Hepatocyte (in vitro differentiated cells): Measurements from ENCODE around the gene RINL. TPM values are rescaled to one million over a fixed set of nuclear protein-coding genes. Genes with fewer than 3 reads are reported as not detected.
"Not testable (repeated sequence)": the region's sequence is repeated elsewhere in the genome, so short reads cannot be mapped to it uniquely, and the experiment has no call there.

Source experiments
- DNase-seq: peaks from one replicate; pipeline ENCODE4 v3.0.0-alpha.2; 2016; ENCODE audit warnings: low spot score
- H2AFZ ChIP-seq: fragments of 200-600 bp; sonication (generic); 2 replicates; pipeline ENCODE4 v1.6.0; 2016; ENCODE audit warnings: antibody characterized with exemption, mild to moderate bottlenecking
- H3K27ac ChIP-seq: fragments of 200-600 bp; sonication (generic); 2 replicates; pipeline ENCODE4 v1.5.1; 2016; ENCODE audit warnings: mild to moderate bottlenecking
- H3K27me3 ChIP-seq: fragments of 200-600 bp; sonication (generic); 2 replicates; pipeline ENCODE4 v1.6.1; 2016
- H3K36me3 ChIP-seq: fragments of 200-600 bp; sonication (generic); replicated peaks from 2 replicates; pipeline ENCODE4 v1.5.1; 2016; ENCODE audit warnings: low read depth; ENCODE audit not compliant: insufficient read depth
- H3K4me1 ChIP-seq: fragments of 200-600 bp; sonication (generic); 2 replicates; pipeline ENCODE4 v1.5.1; 2016; ENCODE audit warnings: mild to moderate bottlenecking, moderate library complexity; ENCODE audit not compliant: insufficient read depth
- H3K4me2 ChIP-seq: fragments of 200-600 bp; sonication (generic); 2 replicates; pipeline ENCODE4 v1.6.0; 2016
- H3K4me3 ChIP-seq: fragments of 200-600 bp; sonication (generic); 2 replicates; pipeline ENCODE4 v1.5.1; 2016; ENCODE audit warnings: mild to moderate bottlenecking
- H3K79me2 ChIP-seq: fragments of 200-600 bp; sonication (generic); 2 replicates; pipeline ENCODE4 v1.6.0; 2017; ENCODE audit warnings: mild to moderate bottlenecking
- H3K9me2 ChIP-seq: fragments of 200-600 bp; sonication (generic); replicated peaks from 2 replicates; pipeline ENCODE4 v1.6.0; 2017; ENCODE audit warnings: mild to moderate bottlenecking; ENCODE audit not compliant: insufficient read depth
- H3K9me3 ChIP-seq: fragments of 200-600 bp; sonication (generic); 2 replicates; pipeline ENCODE4 v1.5.1; 2016; ENCODE audit warnings: low read depth, mild to moderate bottlenecking
- H4K20me1 ChIP-seq: fragments of 200-600 bp; sonication (generic); 2 replicates; pipeline ENCODE4 v1.6.0; 2016; ENCODE audit warnings: mild to moderate bottlenecking; ENCODE audit not compliant: insufficient read depth, poor library complexity, severe bottlenecking
- EZH2 ChIP-seq: fragments of 200-600 bp; sonication (generic); IDR thresholded peaks from 2 replicates; pipeline ENCODE4 v1.6.1; 2016; ENCODE audit warnings: antibody characterized with exemption, mild to moderate bottlenecking, borderline replicate concordance
- EZH2phosphoT487 ChIP-seq: fragments of 200-600 bp; sonication (generic); IDR thresholded peaks from one replicate; pipeline ENCODE4 v1.6.1; 2018; ENCODE audit warnings: antibody characterized with exemption, mild to moderate bottlenecking, low read depth, moderate library complexity; ENCODE audit not compliant: unreplicated experiment, severe bottlenecking
- WGBS: methylation state at CpG from one replicate; pipeline ENCODE4 v1.1.6; 2016; ENCODE audit warnings: low lambda C conversion rate; ENCODE audit errors: missing lambda C conversion rate; 5-methylcytosine and 5-hydroxymethylcytosine counted together
- polyA plus RNA-seq: library from polyadenylated mRNA; unstranded; fragments of >200 nt; fragmentation: Nextera tagmentation; extraction: Ambion mirVana; gene quantifications from 2 replicates; pipeline ENCODE4 v1.2.1, GENCODE V29; 2016
- total RNA-seq: library from RNA; depleted of rRNA; stranded (reverse); fragments of >200 nt; gene quantifications from 2 replicates; pipeline ENCODE4 v1.2.3, GENCODE V29; 2014
- TF ChIP-seq, protein P1 (sequence below): fragments of 200-600 bp; sonication (generic); IDR thresholded peaks from 2 replicates; pipeline ENCODE4 v1.5.1; 2016; ENCODE audit warnings: antibody characterized with exemption, mild to moderate bottlenecking; ENCODE audit not compliant: poor library complexity

Gene RINL
- total and polyA plus RNA-seq, 2 experiments from 2014 or later: 5.6 to 7.7 TPM

GRCh38 chr19:38867171-38867780 lies 10.8 kb downstream of the RINL start:
- no peaks in the 10 kb centered on the region for H3K79me2 ChIP-seq
- H3K27me3 ChIP-seq: no peaks in the 10 kb centered on the region
- no peak for DNase-seq
- no peak overlapping the region for H3K4me2 ChIP-seq
- no peak overlapping the region for H3K4me3 ChIP-seq
- H3K36me3 ChIP-seq: no peaks in the 10 kb centered on the region
- TF ChIP-seq, protein P1, sequence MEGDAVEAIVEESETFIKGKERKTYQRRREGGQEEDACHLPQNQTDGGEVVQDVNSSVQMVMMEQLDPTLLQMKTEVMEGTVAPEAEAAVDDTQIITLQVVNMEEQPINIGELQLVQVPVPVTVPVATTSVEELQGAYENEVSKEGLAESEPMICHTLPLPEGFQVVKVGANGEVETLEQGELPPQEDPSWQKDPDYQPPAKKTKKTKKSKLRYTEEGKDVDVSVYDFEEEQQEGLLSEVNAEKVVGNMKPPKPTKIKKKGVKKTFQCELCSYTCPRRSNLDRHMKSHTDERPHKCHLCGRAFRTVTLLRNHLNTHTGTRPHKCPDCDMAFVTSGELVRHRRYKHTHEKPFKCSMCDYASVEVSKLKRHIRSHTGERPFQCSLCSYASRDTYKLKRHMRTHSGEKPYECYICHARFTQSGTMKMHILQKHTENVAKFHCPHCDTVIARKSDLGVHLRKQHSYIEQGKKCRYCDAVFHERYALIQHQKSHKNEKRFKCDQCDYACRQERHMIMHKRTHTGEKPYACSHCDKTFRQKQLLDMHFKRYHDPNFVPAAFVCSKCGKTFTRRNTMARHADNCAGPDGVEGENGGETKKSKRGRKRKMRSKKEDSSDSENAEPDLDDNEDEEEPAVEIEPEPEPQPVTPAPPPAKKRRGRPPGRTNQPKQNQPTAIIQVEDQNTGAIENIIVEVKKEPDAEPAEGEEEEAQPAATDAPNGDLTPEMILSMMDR: no peak
- TF ChIP-seq EZH2phosphoT487 (no peak), EZH2 (no peak)
- no peaks in the 10 kb centered on the region for H4K20me1 ChIP-seq
- H3K9me2 ChIP-seq: no peaks in the 10 kb centered on the region
- H3K27ac ChIP-seq: no peak overlapping the region
- 89% methylated on average over 10 of the region's 10 CpGs for WGBS
- H2AFZ ChIP-seq: no peak overlapping the region
- H3K9me3 ChIP-seq: no peaks in the 10 kb centered on the region
- no peaks in the 10 kb centered on the region for H3K4me1 ChIP-seq

DNA sequence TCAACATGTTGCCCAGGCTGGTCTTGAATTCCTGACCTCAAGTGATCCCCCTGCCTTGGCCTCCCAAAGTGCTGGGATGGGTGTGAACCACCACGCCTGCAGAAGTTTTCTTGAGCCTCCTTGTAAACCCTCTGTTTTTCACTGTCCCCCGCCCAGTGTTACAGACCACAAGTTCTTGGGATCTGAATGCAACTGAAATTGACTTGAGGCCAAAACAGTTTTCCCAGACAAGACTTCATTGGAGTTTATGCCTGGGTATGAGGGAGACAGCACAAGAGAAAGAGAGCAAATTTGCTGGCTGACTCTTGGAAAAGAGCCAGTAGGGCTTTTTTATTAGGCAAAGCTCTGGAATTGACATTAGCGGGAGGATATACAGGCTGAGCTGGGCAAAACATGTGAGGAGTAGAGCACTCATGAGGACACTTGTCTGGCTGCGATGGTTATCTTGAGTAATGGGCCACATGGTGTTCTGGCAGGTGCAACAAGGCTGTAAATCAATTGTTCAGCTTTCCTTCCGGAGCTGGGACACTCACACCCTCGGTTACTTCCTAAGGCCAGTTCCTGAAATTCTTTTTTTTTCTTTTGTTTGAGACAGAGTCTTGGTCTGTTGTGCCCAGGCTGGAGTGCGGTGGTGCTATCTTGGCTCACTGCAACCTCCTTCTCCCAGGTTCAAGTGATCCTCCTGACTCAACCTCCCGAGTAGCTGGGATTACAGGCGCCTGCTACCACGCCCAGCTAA lies 15.6 kb downstream of the RINL start:
- peak; percentile 78 for DNase-seq

GRCh38 chr19:38861368-38861767 lies 16.7 kb downstream of the RINL start:
- H3K4me3 ChIP-seq: no peak overlapping the region
- H3K36me3 ChIP-seq: no peaks in the 10 kb centered on the region
- H3K27me3 ChIP-seq: no peaks in the 10 kb centered on the region
- no peaks in the 10 kb centered on the region for H3K9me3 ChIP-seq
- H3K27ac ChIP-seq: no peak overlapping the region
- no peaks in the 10 kb centered on the region for H3K9me2 ChIP-seq
- H3K4me1 ChIP-seq: peaks cover 13% of the 10 kb centered on the region
- H3K79me2 ChIP-seq: no peaks in the 10 kb centered on the region
- DNase-seq: no peak
- WGBS: 95% methylated on average over 3 of the region's 3 CpGs
- no peaks in the 10 kb centered on the region for H4K20me1 ChIP-seq
- TF ChIP-seq, protein P1: no peak
- TF ChIP-seq EZH2phosphoT487 (no peak), EZH2 (no peak)
- H2AFZ ChIP-seq: no peak overlapping the region
- no peak overlapping the region for H3K4me2 ChIP-seq

More for the DNA sequence above, 15.6 kb downstream of the RINL start:
- no peaks in the 10 kb centered on the region for H3K27me3 ChIP-seq
- no peaks in the 10 kb centered on the region for H4K20me1 ChIP-seq
- H3K4me2 ChIP-seq: no peak overlapping the region
- WGBS: 60% methylated on average over 10 of the region's 10 CpGs
- H3K9me3 ChIP-seq: no peaks in the 10 kb centered on the region
- H3K27ac ChIP-seq: no peak overlapping the region
- H3K36me3 ChIP-seq: no peaks in the 10 kb centered on the region
- no peak overlapping the region for H3K4me3 ChIP-seq
- no peaks in the 10 kb centered on the region for H3K9me2 ChIP-seq
- TF ChIP-seq EZH2 (no peak), EZH2phosphoT487 (no peak)
- TF ChIP-seq, protein P1: no peak
- no peak overlapping the region for H2AFZ ChIP-seq
- H3K4me1 ChIP-seq: peaks cover 13% of the 10 kb centered on the region
- no peaks in the 10 kb centered on the region for H3K79me2 ChIP-seq

- H3K36me3 ChIP-seq, H3K79me2 ChIP-seq, H3K27me3 ChIP-seq, H3K4me3 ChIP-seq, H4K20me1 ChIP-seq, H3K9me3 ChIP-seq, H3K9me2 ChIP-seq, H3K27ac ChIP-seq: not testable (repeated sequence)
- 34% methylated on average over 21 of the region's 21 CpGs for WGBS
- peak; percentile 50 for DNase-seq
- Histone ChIP-seq H3K4me2 (peak overlapping the region; percentile 62), H3K4me1 (peaks cover 13% of the 10 kb centered on the region), H2AFZ (peak overlapping the region; percentile 68)
These were observed 18.4 kb downstream of the RINL start for GRCh38 chr19:38859631-38860204.
